NCI-H69 (cell line): ENCODE results near the gene GAP43.

Experiments used
- DNase-seq: peaks from one replicate; lab custom pipeline; 2025; lab: John Stamatoyannopoulos, UW

The GAP43 gene, protein sequence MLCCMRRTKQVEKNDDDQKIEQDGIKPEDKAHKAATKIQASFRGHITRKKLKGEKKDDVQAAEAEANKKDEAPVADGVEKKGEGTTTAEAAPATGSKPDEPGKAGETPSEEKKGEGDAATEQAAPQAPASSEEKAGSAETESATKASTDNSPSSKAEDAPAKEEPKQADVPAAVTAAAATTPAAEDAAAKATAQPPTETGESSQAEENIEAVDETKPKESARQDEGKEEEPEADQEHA

DNA sequence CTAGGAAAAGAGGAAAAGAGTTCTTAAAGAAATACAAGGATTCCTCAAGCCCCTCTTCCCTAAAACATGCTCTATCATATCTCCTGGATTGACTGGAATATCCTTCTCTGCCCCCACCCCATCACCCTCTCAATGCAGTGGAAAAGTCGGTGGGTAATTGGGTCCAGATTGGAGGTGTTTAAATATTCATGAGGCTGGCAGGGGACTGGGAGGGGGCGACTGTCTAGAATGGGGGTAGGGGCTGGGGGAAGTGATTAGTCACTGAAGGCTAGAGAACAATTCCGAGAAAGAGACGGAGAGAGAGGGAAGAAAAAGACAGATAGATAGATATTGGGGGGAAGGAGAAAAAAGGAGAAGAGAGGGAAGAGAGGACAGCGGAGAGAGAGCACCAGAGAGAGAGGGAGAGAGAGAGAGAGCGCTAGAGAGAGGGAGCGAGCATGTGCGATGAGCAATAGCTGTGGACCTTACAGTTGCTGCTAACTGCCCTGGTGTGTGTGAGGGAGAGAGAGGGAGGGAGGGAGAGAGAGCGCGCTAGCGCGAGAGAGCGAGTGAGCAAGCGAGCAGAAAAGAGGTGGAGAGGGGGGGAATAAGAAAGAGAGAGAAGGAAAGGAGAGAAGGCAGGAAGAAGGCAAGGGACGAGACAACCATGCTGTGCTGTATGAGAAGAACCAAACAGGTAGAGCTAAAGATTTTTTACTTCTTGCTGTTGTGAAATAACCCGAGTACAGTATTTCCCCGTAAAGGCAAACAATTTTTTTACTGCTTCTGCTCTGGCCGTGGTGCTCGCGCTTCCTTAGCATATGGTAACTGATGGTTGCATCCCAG is at the start of gene GAP43:
Gene GAP43, plus strand, starts transcription at position 467 of the 825 bp plus-strand sequence. Its CDS starts 180 bp downstream, at position 647.
- DNase-seq = peak; percentile 74

DNA sequence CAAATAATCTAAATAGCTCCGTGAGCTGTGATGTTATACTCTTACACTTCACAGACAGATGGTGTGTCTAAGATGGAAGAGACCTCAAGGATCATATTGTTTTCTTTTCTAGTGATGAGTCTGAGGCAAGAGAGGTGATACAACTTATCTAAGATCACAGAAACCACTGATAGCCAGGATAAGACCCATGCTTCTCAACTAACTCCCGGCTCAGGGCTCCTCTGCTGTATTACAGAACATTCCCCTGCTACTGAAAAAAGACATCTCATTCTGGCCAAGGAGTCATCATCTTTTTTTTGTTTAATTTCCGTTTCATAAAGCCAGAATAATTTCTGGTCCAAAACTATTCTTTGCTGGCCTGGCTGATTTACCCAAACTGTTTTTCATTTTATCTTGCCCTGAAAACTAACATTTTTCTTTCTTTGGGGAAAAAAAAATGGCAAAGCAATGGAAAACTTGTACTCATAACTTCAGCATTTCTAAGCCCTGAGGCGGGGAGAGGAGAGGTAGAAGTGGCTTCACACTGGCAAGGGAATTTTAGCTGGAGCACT is 46.9 kb upstream of the GAP43 start:
- DNase-seq = no peak

DNA sequence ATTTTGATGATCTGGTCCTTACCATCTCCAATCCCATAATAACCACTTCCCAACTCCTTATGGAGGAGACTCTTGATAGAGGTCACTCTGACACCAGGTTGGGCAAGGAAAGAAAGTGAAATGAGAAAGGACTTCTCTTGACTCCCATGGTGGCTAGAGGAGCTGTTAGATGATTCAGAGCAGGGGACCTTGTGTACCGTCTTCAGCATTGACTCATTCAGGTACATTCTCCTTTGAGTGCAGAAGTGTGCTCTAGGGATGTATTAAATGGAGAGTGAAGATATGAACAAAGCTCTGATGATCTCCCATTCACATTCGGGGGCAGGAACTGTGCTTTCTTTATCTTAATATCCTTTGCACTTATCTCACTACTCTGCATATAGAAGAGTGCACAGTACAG is 46.3 kb upstream of the GAP43 start:
- DNase-seq = no peak

DNA sequence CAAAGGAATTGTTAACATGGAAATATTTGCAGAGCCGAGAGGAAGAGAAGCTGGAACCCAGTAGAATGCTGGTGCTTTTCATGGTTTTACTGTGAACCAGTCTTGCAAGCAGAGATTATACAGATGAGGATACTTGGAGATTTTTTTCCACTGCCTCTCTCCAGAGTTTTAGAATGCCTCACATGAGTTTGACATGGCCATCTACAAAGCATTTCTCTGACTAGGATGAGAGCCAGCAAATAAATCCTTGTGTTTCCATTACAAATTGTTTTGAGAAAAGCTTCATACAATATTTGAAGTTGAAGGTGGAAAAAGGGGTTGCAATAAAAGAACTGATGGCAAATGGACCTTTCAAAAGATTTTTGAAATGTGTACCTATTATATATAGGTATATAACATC is 45.0 kb upstream of the GAP43 start:
- no peak for DNase-seq

DNA sequence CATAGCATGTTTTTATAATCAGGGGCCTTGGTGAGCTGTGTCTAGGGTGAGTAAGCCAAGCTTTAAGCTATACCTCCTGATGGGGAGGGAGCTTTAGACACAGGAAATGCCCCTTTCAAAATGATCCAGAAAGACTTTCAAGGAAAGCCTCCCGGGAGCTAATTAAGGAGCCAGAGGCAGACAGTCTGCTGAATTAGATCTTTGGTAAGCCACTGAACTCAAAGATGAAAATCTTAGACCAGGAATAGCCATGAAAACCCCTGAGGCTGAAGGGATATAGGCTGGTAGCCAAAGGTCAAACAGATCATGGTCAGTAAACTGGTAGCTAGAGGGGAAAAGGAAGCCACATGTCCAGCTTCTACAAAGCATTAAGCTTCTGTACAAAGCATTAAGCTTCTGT is 42.7 kb upstream of the GAP43 start:
- peak; percentile 60 for DNase-seq

DNA sequence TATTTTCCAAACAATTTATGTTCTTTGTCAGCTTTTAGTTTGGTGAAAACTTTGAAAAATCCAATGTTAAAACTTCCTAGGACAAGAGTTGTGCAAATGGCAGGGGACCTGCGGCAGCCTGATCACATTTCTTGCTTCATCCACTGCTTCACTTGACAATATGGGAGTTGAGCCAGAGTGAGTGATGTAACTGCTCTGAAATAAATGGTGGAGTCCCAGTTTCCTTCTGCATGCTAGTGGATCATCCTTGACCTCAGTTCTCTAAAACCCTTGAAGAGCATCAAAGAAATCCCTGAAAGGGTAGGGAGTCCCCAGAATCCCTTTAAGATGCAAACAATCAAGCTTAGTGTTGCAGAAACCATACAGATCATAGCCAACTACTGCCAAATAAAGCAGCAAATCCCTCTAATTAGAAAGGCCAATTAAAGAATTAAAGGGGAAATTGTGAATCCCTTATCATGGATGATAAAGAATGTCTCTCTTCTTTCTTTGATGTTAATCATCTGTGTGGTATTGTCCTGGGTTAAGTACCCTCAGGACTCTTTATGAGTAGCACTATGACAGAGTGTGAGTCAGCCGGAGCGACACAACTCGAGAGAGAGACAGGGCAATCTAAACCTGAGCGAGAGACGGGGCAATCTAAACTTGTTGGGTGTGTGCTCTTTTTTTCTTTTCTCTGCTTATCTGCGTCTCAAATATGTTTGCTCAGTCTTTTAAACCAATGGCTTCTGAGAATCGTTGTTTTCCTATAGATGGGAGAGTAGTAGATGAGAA is 41.8 kb upstream of the GAP43 start:
- DNase-seq = peak; percentile 14

DNA sequence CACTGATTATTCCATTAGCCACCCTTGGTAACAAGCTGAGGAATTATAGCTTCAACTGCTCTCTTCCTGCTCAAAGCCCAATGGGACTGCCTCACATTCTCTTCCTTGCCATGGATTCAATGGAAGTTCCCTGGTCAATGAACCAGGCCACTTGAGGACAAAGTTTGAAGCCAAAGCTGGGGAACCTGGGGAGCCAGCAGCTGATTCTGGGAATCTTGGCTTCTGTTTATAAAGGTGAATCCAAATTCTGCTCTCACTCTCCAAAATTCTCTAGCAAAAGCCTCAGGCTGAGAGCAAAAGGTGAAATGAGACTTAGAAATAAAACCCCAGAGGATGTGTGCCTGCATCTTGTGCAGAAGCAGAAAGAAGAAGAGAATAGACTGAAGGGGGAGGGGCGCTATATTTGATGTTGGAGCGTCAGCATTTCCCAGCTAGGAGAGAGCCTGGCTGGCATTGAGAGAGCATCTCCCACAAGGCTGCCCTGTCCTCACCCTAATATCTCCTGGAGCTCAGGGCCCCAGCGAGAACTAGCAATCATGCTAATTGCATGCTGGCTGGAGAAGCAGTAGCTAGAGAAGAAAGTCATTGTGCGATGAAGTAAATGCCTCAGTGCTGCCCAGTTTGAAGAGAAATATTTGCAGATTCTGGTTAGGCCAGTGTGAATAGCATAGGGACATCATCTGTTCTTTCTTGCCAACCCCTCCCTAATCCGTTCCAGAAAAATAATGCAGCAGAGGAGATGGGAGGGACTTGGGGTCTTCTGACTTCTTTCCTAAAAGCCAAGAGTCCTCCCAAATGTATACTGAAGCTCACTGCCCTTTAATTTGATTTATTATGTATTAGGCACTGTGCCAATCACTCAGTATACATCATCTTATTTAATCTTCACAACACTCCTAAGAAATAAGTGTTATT is 34.9 kb upstream of the GAP43 start:
- DNase-seq = no peak

DNA sequence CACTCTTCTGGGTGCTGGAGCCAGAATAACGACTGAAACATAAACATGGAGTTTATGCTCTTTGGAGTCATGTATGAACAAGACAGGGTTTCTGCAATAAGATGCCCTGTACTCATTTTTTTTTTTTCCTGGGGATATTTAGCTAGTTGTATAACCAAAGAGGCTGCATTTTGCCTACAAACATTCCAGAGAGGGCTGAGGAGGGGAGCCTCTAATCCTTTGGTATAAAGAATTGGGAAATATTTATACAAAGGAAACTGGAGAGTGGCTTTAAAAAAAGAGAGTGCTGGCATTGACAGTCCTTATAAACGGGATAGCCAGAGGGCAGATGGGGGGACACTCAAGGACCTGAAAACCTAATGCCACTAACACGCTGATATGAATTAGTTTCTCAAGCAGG is 32.4 kb upstream of the GAP43 start:
- no peak for DNase-seq

DNA sequence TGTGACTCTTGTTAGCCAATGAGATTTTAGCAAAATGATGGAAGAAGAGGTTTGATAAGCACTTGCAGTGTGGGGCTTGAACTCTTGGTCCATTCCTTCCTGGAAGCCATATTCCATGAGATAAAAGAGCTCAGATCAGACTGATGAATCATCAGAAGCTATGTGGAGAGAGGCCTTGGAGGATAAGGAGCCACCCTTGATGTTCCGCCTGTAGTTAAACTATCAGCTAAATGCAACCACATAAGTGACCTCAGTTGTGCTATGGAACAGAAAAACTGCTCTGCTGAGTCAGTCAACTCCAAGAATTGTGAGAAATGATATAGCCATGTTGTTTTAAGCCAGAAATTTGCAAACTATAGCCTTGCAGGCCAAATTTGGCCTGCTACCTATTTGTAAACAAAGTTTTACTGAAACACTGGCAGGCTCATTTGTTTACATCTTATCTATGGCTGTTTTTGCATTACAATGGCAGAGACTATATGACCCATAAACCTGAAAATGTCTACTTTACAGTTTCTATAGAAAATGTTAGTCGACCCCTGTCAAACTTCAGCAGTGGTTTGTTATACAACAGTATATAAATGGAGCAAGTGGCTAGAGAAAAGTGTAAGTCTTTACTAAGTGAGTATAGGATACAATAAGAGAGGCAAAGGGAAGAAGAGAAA is 27.6 kb upstream of the GAP43 start:
- no peak for DNase-seq

DNA sequence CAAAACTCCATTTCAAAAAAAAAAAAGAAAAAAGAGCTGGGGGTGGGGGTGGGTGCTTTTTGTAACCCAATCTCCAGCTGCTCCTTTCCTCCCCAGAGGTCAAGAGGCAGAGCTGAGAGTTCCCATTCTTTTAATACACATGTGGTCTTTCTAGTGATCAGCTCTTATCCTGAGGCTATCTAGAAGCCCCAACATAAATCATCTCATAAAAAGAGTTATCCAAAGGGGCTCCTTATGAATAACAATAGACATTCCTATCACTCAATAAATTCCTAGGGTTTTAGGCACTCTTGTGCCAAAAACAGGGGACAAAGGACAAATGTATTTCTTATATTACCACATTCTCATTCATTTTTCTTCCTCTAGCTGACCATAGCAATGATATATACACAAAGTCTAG is 25.1 kb upstream of the GAP43 start:
- DNase-seq = no peak

DNA sequence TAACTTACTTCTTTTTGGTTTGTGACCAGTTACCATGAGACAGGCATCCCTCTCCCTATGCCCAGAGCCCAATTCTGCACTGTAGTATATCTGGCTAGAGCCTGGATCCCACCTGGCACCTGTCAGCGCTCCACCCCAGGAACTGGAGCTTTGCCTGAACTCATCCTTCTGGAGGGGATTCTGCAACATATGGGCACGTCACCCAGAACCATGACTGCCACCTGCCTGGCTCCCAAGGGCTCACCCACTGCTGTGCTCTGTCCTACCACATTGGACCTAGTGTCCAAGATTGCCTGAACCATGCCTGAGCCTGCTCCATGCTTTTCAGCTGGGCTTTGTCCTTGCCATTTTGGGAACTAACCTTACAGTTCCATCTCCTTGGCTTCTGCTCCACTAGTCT is 21.1 kb upstream of the GAP43 start:
- DNase-seq = no peak

DNA sequence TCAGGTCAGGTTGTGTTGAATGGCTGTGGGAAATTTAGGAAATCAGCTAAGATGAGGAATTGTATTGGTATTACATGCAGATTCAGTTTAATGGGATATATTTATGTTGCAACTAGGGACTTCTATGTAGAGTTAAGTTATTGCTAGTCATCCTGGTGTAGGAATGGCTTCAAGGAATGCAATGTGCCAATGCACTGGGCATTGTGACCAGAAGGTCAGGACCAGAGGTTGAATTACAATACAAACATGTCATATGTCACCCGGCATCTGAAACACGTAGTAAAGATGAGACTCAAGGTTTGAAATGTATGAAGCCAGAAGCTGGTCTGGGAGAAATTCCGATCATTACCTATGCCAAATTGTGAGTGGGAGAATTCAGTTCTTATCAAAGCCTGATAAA is 11.7 kb upstream of the GAP43 start:
- no peak for DNase-seq

DNA sequence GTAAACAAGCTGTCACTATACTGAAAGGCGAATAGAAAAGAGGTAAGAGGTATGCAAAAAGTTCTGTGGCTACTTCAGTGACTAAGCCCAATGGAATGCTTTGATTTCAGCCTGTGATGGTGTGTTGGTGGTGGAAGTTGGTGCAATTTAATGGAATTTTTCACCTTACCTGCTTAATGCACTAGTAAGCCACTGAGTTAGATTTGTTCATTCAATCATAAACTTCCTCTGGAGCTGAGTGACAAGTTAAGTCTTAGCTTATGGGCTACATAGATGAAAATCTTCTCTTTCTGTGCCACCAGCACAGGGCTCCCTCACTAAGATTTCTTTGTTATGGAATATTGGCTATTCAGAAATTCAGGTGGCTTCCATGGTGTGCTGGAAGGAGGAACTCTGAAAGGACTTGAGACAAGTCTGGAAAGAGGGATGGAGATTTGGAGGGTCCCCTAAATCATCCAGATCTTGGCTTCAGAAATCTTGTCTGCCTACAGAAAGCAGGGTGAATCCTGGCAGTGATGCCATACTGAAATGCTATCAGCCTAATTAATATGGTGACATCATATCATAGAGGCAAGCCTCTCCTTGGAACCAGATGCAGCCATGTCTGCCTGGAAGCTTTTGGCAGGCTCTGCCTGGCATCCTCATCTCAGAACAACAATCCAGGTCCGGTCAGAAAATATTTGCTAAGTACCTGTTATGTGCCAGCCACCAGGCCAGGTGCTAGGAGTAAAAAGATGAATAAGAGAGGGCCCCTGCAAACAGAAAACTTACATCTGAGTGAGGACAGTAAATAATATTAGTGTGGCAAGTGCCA is 8.1 kb upstream of the GAP43 start:
- DNase-seq = no peak

DNA sequence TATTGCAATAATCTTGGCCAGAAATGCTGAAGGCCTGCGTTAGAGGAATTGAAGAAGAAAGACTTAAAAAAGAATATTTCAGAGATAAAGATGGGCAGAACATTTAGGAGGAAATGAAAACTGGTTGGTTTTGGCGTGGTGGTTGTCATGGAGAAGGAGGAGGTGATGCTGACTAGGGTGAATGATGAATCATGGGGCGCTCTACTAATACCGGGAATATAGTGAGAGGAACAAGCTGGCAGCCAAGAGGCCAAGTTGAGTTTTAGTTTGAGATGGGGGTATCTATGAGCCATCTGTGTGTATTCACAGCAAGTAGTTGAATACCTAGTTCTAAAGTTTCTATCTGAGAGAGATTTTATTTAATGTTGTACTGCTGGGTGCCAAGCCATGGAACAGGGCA is 6.8 kb upstream of the GAP43 start:
- DNase-seq = no peak

DNA sequence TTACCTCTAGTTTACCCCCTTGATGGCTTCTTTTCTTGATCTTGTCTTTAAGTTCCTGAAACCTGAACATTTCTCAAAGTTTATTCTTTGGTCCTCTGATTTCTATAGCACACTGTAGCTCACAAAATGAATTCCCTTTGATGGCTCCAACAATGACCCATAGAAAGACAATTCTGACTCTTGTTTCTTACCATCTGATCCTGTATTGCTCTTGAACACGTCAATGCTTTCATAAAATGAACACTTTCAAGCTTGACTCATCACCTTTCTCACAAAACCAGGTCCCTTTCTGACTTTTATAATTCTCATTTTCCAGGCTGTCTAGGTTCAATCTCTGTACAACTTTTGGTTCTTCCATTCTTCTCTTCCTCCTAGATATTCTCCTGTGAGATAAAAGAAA is 5.7 kb upstream of the GAP43 start:
- DNase-seq = no peak

DNA sequence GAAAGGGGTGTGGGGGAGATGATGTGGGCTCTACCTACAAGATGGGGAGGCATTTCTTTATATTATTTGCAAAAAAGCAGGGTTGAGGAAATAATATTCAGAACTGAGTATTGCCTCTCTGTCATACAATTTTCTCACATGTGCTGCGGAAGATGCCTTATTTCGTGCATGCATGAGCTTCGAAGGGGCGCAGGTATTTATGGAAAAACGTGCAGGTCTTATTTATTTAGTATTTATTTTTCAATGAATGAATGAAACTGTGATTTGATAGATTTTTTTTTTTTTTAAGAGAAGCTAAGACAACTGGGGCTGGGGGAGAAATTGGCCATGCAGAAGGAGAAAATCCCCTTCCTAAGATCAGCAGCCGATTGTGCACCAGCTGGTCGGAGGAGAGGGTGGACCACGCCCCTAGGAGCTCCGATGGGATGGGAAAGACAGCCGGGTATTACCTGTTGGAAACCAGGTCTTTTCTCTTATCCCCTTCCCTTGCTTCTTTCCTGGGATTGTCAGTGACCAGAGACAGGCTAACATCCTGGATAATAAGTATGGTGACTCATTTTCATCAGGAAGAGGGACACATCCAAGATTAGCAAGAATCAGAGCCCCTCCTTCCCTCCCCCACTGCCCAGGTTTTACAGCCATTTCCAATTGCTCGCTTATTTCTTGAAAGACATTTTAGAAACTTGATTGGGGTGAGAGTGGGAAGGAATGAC is 875 bp downstream of the GAP43 start:
- DNase-seq = peak; percentile 46

DNA sequence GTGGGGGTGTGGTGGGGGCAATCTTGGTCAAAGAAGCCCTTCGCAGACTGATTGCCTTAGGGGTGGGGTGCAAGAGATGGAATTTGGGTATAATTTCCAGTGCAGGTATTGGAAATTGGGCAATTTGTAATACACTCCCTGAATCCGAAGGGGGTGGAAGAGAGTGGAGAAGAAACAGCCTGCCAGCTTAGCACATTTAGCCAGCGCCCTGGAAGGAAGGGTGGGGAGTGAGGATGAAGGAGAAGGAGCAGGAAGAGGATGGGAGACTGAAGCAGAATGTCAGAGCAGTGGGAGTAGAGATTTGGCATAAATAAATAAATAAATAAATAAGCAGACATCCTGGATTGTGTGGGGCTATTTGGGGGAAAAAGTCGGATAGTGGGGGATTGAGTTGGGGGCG is 1.6 kb downstream of the GAP43 start:
- DNase-seq = peak; percentile 1

DNA sequence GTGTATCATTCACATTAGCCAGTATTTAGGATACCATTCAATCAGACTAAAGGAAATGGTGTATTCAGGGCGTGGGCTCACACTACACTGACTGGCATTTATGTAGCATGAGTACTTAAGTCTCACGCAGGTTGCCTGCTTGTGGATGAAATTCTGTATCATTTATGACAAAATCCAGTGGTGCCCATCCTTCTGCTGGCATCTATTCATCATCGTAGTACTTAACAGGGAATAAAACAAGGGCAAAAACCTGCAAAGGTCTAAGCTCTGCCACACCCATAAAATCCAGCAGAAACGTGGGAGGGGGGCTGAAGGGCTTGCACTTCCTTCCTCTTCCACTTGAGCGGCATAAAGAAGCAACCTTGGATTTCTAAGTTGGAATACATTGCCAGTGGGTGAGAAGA is 2.7 kb downstream of the GAP43 start:
- DNase-seq = peak; percentile 33

DNA sequence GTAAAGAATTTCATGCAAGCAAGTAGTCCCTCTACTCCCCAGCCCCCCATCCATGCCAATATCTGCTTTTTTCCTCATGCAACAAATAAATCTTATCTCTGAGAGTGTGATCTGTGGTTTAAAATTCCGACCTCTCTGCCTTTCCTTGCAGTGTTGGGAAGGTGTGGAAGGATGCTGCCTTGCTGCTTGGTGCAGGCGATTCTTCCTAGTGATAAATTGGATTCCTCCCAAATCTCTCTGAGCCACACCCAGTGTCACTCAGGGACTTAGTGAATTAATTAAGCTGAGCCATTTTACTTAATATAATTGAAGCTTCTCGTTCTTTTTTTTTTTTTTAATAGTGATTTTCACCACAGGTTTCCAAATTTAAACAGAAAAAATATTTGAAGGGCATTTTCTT is 3.4 kb downstream of the GAP43 start:
- DNase-seq = peak; percentile 24
